Measurements from ENCODE around the gene FXN.

- no peak for TF ChIP-seq GATA2 (IDR thresholded peaks at IDR 0.05; ENCODE audit: low read depth, low read length)
- TF ChIP-seq GATA3 (IDR thresholded peaks at IDR 0.05; ENCODE audit: low read depth, low read length) = no peak
These were observed 22.2 kb upstream of the FXN start for GRCh38 chr9:69013382-69013727.
